HG03432 (cell line): ENCODE measurements around the gene RCL1.

ENCODE experiments used
- ATAC-seq: cut with Tn5 transposase; IDR thresholded peaks from one replicate; pipeline ENCODE4 v1.9.1; 2021; ENCODE audit warnings: mild to moderate bottlenecking, moderate library complexity; ENCODE audit not compliant: unreplicated experiment

RCL1 gene

GRCh38 chr9:4838189-4838546 is 45.4 kb downstream of the RCL1 start:
- ATAC-seq: no peak

DNA sequence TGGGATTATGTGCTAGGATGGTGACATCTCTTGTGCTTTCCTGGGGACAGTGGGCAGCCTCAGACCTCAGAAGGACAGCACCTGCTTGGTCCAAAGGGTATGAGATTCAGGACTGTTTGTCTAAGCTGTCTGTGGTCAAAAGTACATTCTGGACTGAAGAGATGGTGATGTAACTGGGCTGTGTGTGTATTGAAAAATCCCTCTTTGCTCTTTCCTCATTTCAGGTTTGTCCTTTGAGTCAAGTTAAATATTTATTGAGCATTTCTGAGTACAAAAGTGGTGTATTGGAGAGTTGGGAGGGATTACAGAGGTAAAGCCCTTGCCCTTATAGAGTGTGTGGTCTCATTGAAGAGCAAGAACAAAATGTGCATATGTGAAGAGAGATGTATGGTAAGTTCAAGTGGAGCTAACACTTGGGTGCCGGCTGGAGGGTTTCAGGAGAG is 46.7 kb downstream of the RCL1 start:
- no peak for ATAC-seq

DNA sequence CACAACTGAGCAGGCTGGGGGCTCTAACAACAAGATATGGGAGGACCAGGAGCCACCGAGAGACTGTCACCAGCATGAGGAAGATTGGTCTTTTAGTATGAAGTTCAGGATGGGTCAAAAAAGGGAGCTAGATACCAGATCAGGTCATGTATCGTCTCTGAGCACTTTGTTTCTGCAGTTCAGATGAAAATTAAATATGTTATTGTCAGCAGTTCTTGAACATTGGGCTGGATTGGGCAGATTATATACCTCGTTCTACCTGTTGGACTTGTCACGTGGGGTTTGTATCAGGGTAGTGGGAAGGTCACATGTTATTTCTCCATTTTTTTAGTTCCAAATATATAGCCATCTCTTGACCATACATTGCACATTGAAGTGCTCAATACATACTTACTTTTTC is 47.3 kb downstream of the RCL1 start:
- ATAC-seq: no peak

DNA sequence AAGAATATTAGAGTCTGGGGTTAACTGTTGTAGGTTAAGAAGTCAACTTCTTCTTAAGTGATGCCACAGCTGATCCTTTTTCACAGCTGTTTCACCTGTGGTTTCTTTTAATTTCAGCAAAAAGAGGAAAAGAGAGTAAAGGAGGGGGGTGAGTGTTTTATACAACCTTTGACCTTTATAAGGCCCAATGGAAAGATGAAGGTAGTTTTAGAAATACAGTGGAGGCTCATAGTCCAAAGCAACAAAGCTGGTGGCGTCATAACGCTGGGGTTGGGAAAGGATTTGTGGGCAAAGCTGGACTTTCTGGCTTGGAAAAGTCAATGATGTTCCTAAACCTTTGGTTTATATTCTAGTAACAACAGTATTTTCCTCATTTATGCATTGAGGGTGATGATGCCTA is 49.5 kb downstream of the RCL1 start:
- no peak for ATAC-seq

DNA sequence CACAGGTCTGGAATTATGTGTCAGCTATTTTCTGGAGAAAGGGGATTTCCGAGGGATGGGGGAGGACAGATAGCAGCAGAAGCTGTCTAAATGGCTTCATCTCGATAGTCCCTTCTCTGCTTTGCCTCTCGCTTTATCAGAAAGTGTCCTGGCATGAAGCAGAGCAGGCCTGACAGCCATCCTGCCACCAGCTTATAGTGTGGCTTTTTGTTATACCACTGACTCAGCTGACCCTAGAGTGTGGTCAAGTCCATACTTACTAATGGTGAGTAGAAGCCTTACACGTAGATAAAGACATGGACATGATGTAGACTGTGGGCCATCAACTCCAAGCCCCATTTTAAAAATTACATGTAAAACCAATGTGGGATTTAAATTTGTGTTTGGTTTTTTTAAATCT is 50.0 kb downstream of the RCL1 start:
- no peak for ATAC-seq

DNA sequence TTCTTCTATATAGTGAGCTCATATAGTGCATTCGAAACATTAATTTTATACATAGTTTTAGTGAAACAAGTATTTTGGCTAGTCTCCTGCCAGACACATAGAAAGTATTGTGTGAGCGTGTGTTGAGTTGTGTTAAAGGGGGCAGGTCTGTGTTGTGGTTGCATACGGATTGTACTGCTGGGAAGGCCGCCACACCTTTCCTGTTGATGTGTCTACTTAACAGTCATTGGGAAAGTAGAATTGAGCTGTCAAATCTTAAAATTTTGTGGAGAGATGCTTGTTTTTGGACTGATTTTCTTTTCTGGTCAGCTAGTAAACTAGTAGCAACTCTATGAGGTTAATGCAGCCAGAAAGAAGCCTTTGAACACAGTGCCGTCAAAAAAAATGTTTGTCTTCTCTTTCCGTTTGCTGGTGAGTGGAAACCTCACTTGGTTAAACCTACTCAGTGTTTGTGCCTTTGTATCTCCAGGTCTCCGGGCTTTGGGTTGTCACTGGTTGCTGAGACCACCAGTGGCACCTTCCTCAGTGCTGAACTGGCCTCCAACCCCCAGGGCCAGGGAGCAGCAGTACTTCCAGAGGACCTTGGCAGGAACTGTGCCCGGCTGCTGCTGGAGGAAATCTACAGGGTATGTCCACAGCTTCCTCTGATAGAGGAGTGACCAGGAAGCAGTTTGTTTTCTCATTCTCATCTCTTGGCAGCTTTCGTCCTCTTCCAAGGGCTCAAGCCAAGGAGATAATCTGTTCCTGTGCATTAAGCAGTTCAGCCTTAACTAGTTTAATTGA is 51.5 kb downstream of the RCL1 start:
- no peak for ATAC-seq

GRCh38 chr9:4849369-4849768 is 56.6 kb downstream of the RCL1 start:
- ATAC-seq: no peak

- no peak for ATAC-seq
These were observed 58.0 kb downstream of the RCL1 start for GRCh38 chr9:4850603-4851310.

DNA sequence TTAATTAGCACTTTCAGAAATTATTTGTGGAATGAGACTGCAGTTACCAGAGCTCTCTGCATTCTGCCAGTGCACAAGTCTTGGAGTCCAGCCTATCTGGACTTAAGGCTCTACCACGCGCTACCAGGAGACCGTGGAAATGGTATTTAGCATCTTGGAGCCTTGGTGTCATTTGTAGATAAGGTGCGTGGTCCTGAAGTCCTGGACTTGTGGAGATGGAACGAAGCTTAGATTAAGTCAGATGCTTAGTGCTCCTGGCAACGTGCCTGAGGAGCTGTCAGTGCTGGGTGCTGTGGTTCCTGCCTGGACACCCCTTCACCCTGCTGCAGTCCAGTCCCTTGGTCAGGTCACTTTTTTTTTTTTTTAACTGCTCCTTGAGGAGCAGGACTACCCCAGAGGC is 59.7 kb downstream of the RCL1 start:
- ATAC-seq: no peak

GRCh38 chr9:4854265-4854590 is 61.5 kb downstream of the RCL1 start:
- ATAC-seq: no peak

GRCh38 chr9:4855841-4856240 is 63.1 kb downstream of the RCL1 start:
- no peak for ATAC-seq

DNA sequence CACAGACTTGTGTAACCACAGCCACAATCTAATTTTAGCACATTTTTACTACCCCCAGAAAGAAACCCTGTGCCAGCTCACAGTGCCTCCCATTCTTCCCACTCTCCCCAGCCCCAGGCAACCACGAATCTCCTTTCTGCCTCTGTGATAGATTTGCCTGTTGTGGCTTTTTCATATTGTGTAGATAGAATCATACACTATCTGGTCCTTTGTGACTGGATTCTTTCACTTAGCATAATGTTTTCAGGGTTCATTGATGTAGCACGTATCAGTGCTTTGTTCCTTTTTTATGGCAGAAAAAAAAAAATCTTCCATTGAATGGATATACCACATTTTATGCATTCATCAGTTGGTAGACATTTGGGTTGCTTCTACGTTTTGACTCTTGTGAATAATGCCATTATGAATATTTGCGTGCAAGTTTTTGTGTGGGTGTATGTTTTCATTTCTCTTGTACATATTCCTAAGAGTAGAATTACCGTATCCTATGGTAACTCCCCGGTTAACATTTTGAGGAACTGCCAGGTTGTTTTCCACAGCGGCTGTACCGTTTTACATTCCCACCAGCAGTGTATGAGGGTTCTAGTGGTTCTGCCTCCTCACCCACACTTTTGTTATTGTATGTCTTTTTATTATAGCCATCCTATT is 64.5 kb downstream of the RCL1 start:
- no peak for ATAC-seq

GRCh38 chr9:4859035-4859434 is 66.3 kb downstream of the RCL1 start:
- no peak for ATAC-seq

DNA sequence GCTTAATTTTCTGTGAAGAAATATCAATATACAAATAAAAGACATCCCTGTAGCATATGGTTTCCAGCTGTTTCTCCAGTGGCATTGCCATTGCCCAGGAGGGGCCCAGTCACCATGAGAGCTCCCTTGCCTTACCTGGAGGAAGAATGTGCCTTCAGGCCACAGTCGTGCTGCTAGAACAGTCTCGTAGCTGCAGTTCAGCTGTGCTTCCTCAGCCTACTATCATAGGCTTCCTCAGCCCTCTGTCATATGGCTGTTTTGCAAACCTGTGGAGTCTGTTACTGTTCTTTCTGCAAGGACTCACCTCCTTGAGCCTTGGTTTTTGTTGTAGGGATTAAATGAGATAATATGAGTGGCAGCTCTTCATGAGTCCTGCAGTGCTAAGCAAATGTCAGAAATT is 67.6 kb downstream of the RCL1 start:
- ATAC-seq: no peak

- no peak for ATAC-seq
These were observed 68.4 kb downstream of the RCL1 start for GRCh38 chr9:4861145-4861544.

- no peak for ATAC-seq
These were observed 69.2 kb downstream of the RCL1 start for GRCh38 chr9:4861736-4862451.

DNA sequence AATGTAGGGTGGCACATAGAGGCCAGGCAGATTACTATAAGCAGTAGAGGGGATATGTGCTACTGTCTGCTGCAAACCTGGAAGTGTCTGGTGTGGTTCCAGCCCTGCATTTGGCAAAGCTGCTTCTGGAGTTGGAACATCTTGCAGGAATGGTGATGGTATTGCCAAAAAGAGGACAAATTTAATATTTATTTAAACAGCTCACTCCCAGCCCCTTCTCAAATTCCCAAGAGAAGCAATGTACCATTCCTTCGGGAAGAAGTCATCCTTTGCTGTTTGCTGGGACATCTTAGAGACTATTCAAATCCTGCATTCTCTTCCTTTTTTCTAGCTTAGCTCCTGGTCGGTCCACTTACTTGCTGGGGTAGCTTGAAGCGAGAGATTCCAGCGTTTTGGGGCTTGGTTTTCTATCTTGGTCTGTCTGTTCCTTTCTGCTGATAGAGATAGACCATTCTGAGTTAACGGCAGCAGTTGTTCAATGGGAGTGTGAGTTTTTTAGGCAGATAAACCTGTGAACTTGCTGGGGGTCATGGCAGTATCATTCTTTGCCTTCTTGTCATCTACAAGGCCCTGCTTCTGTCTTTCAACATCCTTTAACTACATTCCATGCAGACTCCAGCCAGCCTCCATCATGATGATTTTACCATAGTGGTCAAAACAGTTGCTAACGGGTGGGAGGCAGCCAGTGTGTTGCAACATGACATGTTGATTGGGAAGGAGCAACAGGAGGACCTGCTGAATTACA is 69.9 kb downstream of the RCL1 start:
- no peak for ATAC-seq

DNA sequence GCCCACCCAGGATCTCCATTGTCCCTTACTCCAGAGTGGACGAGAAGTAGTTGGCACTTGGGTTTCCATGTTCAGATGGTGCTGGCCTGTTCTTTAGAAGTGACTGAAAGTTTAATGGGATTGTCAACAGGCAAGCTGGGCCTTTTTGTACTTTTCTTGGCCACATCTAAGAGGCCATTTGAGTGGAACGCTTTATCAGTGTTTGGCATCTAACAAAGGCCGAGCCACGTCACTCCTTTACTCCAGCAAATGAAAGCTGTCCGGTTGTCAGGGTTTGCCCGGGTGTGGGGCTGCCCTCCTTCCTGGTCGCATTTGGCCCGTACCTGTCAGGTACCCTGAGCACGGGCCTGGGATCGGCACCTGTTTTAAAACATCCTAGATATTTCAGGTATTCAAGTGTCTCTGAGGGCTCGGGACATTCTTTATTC is 71.5 kb downstream of the RCL1 start:
- no peak for ATAC-seq

DNA sequence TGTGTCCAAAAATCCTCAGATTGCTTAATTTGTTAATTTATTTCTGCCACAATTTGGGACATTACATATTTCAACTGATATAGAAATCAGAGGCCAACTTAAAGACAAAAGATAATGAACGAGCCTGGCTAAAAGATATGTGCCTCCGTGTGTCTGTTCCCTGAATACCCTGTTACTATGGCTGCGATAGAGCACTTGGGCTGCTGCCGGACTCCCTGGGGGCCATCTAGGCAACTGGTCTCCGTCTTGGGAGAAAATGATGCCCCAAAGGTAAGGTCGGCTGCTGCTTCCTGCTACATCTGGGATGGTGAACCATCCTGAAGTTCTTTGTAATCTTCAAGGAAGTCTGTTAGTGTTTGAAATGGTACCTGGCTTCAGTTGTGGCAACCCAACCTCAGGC is 72.0 kb downstream of the RCL1 start:
- ATAC-seq: no peak

DNA sequence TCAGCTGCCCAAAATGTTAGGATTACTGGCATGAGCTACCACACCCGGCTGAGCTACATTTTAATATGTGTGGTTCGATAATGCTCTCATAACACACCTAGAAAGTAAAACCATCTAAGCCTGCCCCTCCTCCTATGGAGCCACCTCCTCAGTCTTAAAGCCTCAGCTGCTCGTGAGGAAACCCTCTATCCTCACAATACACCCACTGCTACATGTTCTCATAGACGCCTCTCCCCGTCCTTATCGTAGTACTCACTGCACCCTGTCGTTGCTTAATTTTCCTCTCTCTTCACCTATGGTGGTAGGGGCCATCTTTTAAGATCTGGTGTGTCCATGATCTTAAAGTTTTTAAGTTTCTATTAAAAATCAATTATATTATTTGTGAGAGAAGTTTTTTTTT is 72.9 kb downstream of the RCL1 start:
- ATAC-seq: no peak
